Activated CD8-positive, alpha-beta T cell treated with anti-CD3 and anti-CD28 coated beads for 36 hours (primary cell): ENCODE measurements around the gene BMPR2. TPM values are rescaled to one million over a fixed set of nuclear protein-coding genes. Genes with fewer than 3 reads are reported as not detected.

Experiments
- ATAC-seq: fragments of 200-7000 bp; cut with Tn5 transposase; one replicate; pipeline ENCODE4 v1.10.0; 2021; ENCODE audit warnings: mild to moderate bottlenecking, moderate library complexity
- CTCF ChIA-PET: fragments of 350-600 bp; sonication (Branson Sonifier 250); formaldehyde crosslinking; loops from one replicate; lab custom pipeline; 2021; ENCODE audit warnings: antibody characterized with exemption; lab: Charles Lee
- POLR2A ChIA-PET: fragments of 350-600 bp; sonication (Branson Sonifier 250); formaldehyde crosslinking; loops from one replicate; lab custom pipeline; 2021; ENCODE audit warnings: antibody characterized with exemption; lab: Charles Lee
- DNase-seq: peaks from one replicate; pipeline ENCODE4 v3.0.0-alpha.2; 2020
- H3K27ac Mint-ChIP-seq: one replicate; pipeline ENCODE4 v1.8.0; 2021; ENCODE audit warnings: mild to moderate bottlenecking, mixed read lengths
- H3K27me3 Mint-ChIP-seq: one replicate; pipeline ENCODE4 v1.8.0; 2021; ENCODE audit warnings: mixed read lengths
- H3K36me3 Mint-ChIP-seq: one replicate; pipeline ENCODE4 v1.8.0; 2021; ENCODE audit warnings: low read depth, mixed read lengths
- H3K4me1 Mint-ChIP-seq: one replicate; pipeline ENCODE4 v1.8.0; 2021; ENCODE audit warnings: low read depth, mixed read lengths
- H3K4me3 Mint-ChIP-seq: one replicate; pipeline ENCODE4 v1.8.0; 2021; ENCODE audit warnings: mild to moderate bottlenecking, moderate library complexity, mixed read lengths
- H3K9me3 Mint-ChIP-seq: one replicate; pipeline ENCODE4 v1.8.0; 2021; ENCODE audit warnings: mixed read lengths
- CTCF ChIP-seq: fragments of 200-600 bp; IDR thresholded peaks from one replicate; pipeline ENCODE4 v1.8.0; 2022; ENCODE audit warnings: antibody characterized with exemption, mild to moderate bottlenecking
- intact Hi-C: fragments of 100-400 bp; cut with micrococcal nuclease; formaldehyde crosslinking; loops from one replicate; pipeline ENCODE4 v1.10.0; 2022
- total RNA-seq, 2 experiments: library from RNA; stranded (reverse); gene quantifications; one replicate each; pipeline ENCODE4 v1.2.3, GENCODE V29; 2021

The BMPR2 gene
- total RNA-seq, 2 experiments from 2014 or later = 7.1 to 7.7 TPM

GRCh38 chr2:202376460-202377206, 506 bp downstream of the BMPR2 start:
- Mint-ChIP-seq H3K27ac (peak overlapping the region; percentile 82), H3K4me3 (peak overlapping the region; percentile 98), H3K9me3 (no peaks in the 10 kb centered on the region), H3K27me3 (no peaks in the 10 kb centered on the region), H3K36me3 (peaks cover 2% of the 10 kb centered on the region), H3K4me1 (peaks cover 28% of the 10 kb centered on the region)
- ChIA-PET POLR2A (no interaction called here), CTCF (no interaction called here)
- intact Hi-C loops = no loop called here
- no peak for TF ChIP-seq CTCF
- peak; percentile 32 for ATAC-seq
- peak; percentile 53 for DNase-seq

GRCh38 chr2:202377207-202377761, 1.2 kb downstream of the BMPR2 start:
- ATAC-seq = no peak

GRCh38 chr2:202378001-202378400, 1.9 kb downstream of the BMPR2 start:
- H3K27me3 Mint-ChIP-seq = no peaks in the 10 kb centered on the region
- POLR2A ChIA-PET = interaction anchor here (0.6 to 1.0 kb wide), 3 partner anchors 110 to 1485 kb away, joined by 3 read pairs; partner anchors contain the start of genes CARF and WDR12
- CTCF ChIA-PET = no interaction called here
- intact Hi-C loops = no loop called here
- no peak for TF ChIP-seq CTCF
- peaks cover 2% of the 10 kb centered on the region for H3K36me3 Mint-ChIP-seq
- DNase-seq (no peak), ATAC-seq (no peak)
- H3K27ac Mint-ChIP-seq = no peak overlapping the region
- H3K4me3 Mint-ChIP-seq = peak overlapping the region; percentile 98
- peaks cover 29% of the 10 kb centered on the region for H3K4me1 Mint-ChIP-seq
- H3K9me3 Mint-ChIP-seq = no peaks in the 10 kb centered on the region

More at GRCh38 chr2:202377207-202377761, 1.2 kb downstream of the BMPR2 start:
- intact Hi-C loops = no loop called here
- no peak for TF ChIP-seq CTCF
- no peaks in the 10 kb centered on the region for H3K27me3 Mint-ChIP-seq
- H3K36me3 Mint-ChIP-seq = peaks cover 2% of the 10 kb centered on the region
- ChIA-PET POLR2A (interaction anchor here (0.6 to 1.0 kb wide), 3 partner anchors 109 to 1486 kb away, joined by 3 read pairs; partner anchors contain the start of genes CARF and WDR12), CTCF (no interaction called here)
- H3K4me1 Mint-ChIP-seq = peaks cover 29% of the 10 kb centered on the region
- DNase-seq = peak; percentile 12
- H3K27ac Mint-ChIP-seq = peak overlapping the region; percentile 82
- H3K4me3 Mint-ChIP-seq = peak overlapping the region; percentile 98
- no peaks in the 10 kb centered on the region for H3K9me3 Mint-ChIP-seq

- no peak overlapping the region for H3K27ac Mint-ChIP-seq
- POLR2A ChIA-PET = no interaction called here
- ATAC-seq = no peak
These were observed 2.7 kb downstream of the BMPR2 start for GRCh38 chr2:202378662-202379358.

More at GRCh38 chr2:202378662-202379358, 2.7 kb downstream of the BMPR2 start:
- CTCF ChIA-PET = no interaction called here
- TF ChIP-seq CTCF = no peak
- no peak for DNase-seq
- H3K36me3 Mint-ChIP-seq = peaks cover 2% of the 10 kb centered on the region
- peaks cover 29% of the 10 kb centered on the region for H3K4me1 Mint-ChIP-seq
- H3K9me3 Mint-ChIP-seq = no peaks in the 10 kb centered on the region
- intact Hi-C loops = no loop called here
- H3K4me3 Mint-ChIP-seq = peak overlapping the region; percentile 98
- no peaks in the 10 kb centered on the region for H3K27me3 Mint-ChIP-seq
